Body of pancreas (tissue), 4 donors: ENCODE results near the gene TUBGCP6. TPM values are rescaled to one million over a fixed set of nuclear protein-coding genes. Genes with fewer than 3 reads are reported as not detected.

Experiments used
- ATAC-seq: fragments of 150-250 bp; one replicate; pipeline ENCODE4 v1.9.1; 2016
- DNase-seq, 4 donors: peaks; one replicate each; pipeline ENCODE4 v3.0.0-alpha.2; 2019
- H3K27ac ChIP-seq, 4 donors: fragments of 200-600 bp; sonication (generic); 1 replicate in 3 of 4; 2 replicates in 1 of 4; pipeline versions ENCODE4 v1.5.1 to v1.6.1; 2016 to 2019; ENCODE audit warnings: mild to moderate bottlenecking in 1 of 4, mixed read lengths in 1 of 4, moderate library complexity in 1 of 4
- H3K27me3 ChIP-seq, 2 donors: fragments of 200-600 bp; sonication (generic); one replicate each; pipeline ENCODE4 v1.6.0; 2016; ENCODE audit warnings: mild to moderate bottlenecking in 1 of 2
- H3K36me3 ChIP-seq, 2 donors: fragments of 200-600 bp; sonication (generic); replicated peaks in 1 of 2; 2 replicates each; pipeline ENCODE4 v1.5.1; 2016; ENCODE audit warnings: low read depth in 2 of 2; ENCODE audit not compliant: insufficient read depth in 1 of 2
- H3K4me1 ChIP-seq: fragments of 200-600 bp; sonication (generic); one replicate; pipeline ENCODE4 v1.6.0; 2016
- H3K4me3 ChIP-seq, 2 donors: fragments of 200-600 bp; sonication (generic); 1 replicate in 1 of 2; 2 replicates in 1 of 2; pipeline ENCODE4 v1.5.1; 2016 to 2019
- H3K9me3 ChIP-seq, 3 donors: fragments of 200-600 bp; sonication (generic); 1 replicate in 2 of 3; 2 replicates in 1 of 3; pipeline ENCODE4 v1.5.1; 2016
- CTCF ChIP-seq, 7 experiments: fragments of 450-650 bp in 4 of 7; fragments of 200-600 bp in 3 of 7; sonication (generic) in 3 of 7; IDR thresholded peaks; one replicate each; pipeline ENCODE4 v1.5.1; 2016 to 2019; ENCODE audit warnings: antibody characterized with exemption in 7 of 7
- POLR2A ChIP-seq, 3 donors: fragments of 450-650 bp; IDR thresholded peaks; one replicate each; pipeline ENCODE4 v1.6.1; 2016; ENCODE audit warnings: antibody characterized with exemption in 3 of 3, mild to moderate bottlenecking in 2 of 3
- WGBS, 2 donors: methylation state at CpG; one replicate each; pipeline ENCODE4 v1.1.5; 2017; 5-methylcytosine and 5-hydroxymethylcytosine counted together
- intact Hi-C: fragments of 100-400 bp; cut with DNase I; formaldehyde crosslinking; loops from one replicate; pipeline ENCODE4 v1.15.1; 2023
- total RNA-seq, 2 donors: library from RNA; depleted of rRNA; stranded (reverse); fragments of >200 nt; gene quantifications; one replicate each; pipeline ENCODE4 v1.1.0, GENCODE V29; 2016

The TUBGCP6 gene
- total RNA-seq, 2 donors from 2014 or later: 61.2 to 121 TPM

DNA sequence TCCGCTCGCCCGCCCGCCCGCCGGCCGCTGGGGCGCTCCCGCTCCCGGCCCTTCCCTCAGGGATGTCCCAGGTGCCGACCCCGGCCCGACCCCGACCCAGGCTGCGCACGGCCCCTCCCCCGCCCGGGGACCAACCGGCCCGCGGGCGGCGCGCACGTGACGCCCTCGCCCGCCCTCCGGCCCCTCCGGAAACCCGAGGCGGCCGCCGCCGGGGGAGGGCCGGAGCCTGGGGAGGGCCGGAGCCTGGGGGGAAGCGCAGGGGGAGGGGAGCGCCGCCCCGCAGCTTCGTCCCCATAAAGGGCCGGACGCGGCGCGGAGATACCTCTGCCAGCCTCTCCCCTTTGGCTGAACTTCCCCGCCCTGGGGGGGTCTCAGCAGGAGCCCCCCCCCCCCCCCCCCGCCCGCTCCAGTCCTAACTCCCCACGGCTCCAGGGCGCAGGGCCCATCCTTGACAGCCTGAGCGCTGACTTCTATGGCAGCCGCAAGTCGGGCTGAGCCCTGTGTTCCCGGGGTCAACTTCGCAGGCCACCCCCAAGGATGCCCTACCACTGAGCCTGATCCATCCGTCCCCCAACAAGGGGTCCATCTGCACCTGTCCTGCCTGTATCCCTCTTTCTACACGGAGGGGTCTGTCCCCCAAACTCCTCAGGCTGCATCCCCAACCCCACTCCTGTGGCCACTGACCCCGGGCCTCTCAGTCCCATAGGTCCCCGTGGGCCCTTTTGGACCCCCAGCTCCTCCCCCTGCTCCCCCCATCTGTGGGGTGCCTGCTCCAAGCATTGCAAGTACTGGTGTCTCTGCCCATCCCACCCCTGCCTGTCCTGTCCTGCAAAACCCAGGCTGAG is 17.0 kb upstream of the TUBGCP6 start, which contains the start of gene MAPK12:
TSS of gene MAPK12 (minus strand) at position 69 of the 845 bp plus-strand sequence. CDS start 174 bp downstream, outside the sequence.
- Histone ChIP-seq H3K27me3 (peaks cover 0 to 4% of the 10 kb centered on the region in 2 donors), H3K27ac (no peak within 1 kb of the TSS), H3K36me3 (no peaks in the 10 kb centered on the region), H3K9me3 (no peaks in the 10 kb centered on the region), H3K4me3 (no peak within 1 kb of the TSS), H3K4me1 (peaks cover 18% of the 10 kb centered on the region)
- intact Hi-C loops: no loop called here
- DNase-seq (no peak), ATAC-seq (peak; percentile 11)
- TF ChIP-seq CTCF (IDR thresholded peaks at IDR 0.05) (no peak), POLR2A (IDR thresholded peaks at IDR 0.05) (no peak)
- 1 to 5% methylated on average over 8 to 43 of the region's 61 CpGs for WGBS, 2 donors

GRCh38 chr22:50260801-50261614 is 16.2 kb upstream of the TUBGCP6 start:
- Histone ChIP-seq H3K27me3 (peaks cover 0 to 4% of the 10 kb centered on the region in 2 donors), H3K4me1 (peaks cover 16% of the 10 kb centered on the region), H3K27ac (no peak overlapping the region), H3K9me3 (no peaks in the 10 kb centered on the region), H3K4me3 (no peak overlapping the region), H3K36me3 (no peaks in the 10 kb centered on the region)
- DNase-seq: peak in 2 of 4 donors; percentile 51 to 53
- peak; percentile 38 for ATAC-seq
- intact Hi-C loops: no loop called here
- WGBS, 2 donors: 3% methylated on average over 52 of the region's 92 CpGs; no CpG with 5 or more reads in 1 of the 2 donors
- TF ChIP-seq CTCF (IDR thresholded peaks at IDR 0.05): no peak
- TF ChIP-seq POLR2A (IDR thresholded peaks at IDR 0.05): no peak

- H3K4me1 ChIP-seq: peaks cover 16% of the 10 kb centered on the region
- H3K27me3 ChIP-seq: peaks cover 0 to 4% of the 10 kb centered on the region in 2 donors
- ATAC-seq (no peak), DNase-seq (no peak)
- no peaks in the 10 kb centered on the region for H3K9me3 ChIP-seq
- H3K36me3 ChIP-seq: no peaks in the 10 kb centered on the region
- intact Hi-C loops: no loop called here
- H3K4me3 ChIP-seq: no peak overlapping the region
- 26 to 38% methylated on average over 4 to 11 of the region's 11 CpGs for WGBS, 2 donors
- no peak overlapping the region for H3K27ac ChIP-seq
- TF ChIP-seq CTCF (IDR thresholded peaks at IDR 0.05) (no peak), POLR2A (IDR thresholded peaks at IDR 0.05) (no peak)
Measured at GRCh38 chr22:50260434-50260800, 15.6 kb upstream of the TUBGCP6 start.

GRCh38 chr22:50259302-50259701 is 14.5 kb upstream of the TUBGCP6 start:
- TF ChIP-seq POLR2A (IDR thresholded peaks at IDR 0.05): no peak
- TF ChIP-seq CTCF (IDR thresholded peaks at IDR 0.05): no peak
- intact Hi-C loops: no loop called here
- Histone ChIP-seq H3K36me3 (no peaks in the 10 kb centered on the region), H3K9me3 (no peaks in the 10 kb centered on the region), H3K4me3 (no peak overlapping the region), H3K4me1 (peaks cover 16% of the 10 kb centered on the region), H3K27ac (no peak overlapping the region), H3K27me3 (peaks cover 0 to 4% of the 10 kb centered on the region in 2 donors)
- no peak for DNase-seq
- 83 to 89% methylated on average over 15 of the region's 15 CpGs for WGBS, 2 donors
- no peak for ATAC-seq
